Right renal cortex interstitium (tissue), 3 donors: ENCODE measurements around the gene INHBE. TPM values are rescaled to one million over a fixed set of nuclear protein-coding genes. Genes with fewer than 3 reads are reported as not detected.
"Not testable (repeated sequence)": the region's sequence is repeated elsewhere in the genome, so short reads cannot be mapped to it uniquely, and the experiment has no call there.

Source experiments
- DNase-seq, 3 donors: peaks; one replicate each; pipeline ENCODE4 v3.0.0-alpha.2; 2013; ENCODE audit warnings: low read depth in 3 of 3, low spot score in 2 of 3
- polyA plus RNA-seq, 3 donors: library from polyadenylated mRNA; unstranded; fragments of 120-200 nt; gene quantifications; one replicate each; pipeline ENCODE4 v1.2.1, GENCODE V29; 2013; ENCODE audit not compliant: insufficient read length in 3 of 3

INHBE gene
- under 1 TPM; 0.40 to 0.44 (median 0.42) TPM for polyA plus RNA-seq

- DNase-seq = no peak
These were observed at the start of gene INHBE for GRCh38 chr12:57454566-57455373. Gene INHBE, plus strand, starts transcription at chr12:57455307. Its CDS starts 230 bp downstream, at chr12:57455537.

GRCh38 chr12:57410534-57410933 is 44.6 kb upstream of the INHBE start:
- no peak for DNase-seq

- not testable (repeated sequence) for DNase-seq
These were observed 40.9 kb upstream of the INHBE start for GRCh38 chr12:57414160-57414559.

GRCh38 chr12:57415088-57415487 is 40.0 kb upstream of the INHBE start:
- DNase-seq = no peak

- no peak for DNase-seq
These were observed 38.8 kb upstream of the INHBE start for GRCh38 chr12:57416039-57416996.

- no peak for DNase-seq
These were observed 36.9 kb upstream of the INHBE start for GRCh38 chr12:57418255-57418654.

- no peak for DNase-seq
These were observed 35.6 kb upstream of the INHBE start for GRCh38 chr12:57419495-57419894.

GRCh38 chr12:57420482-57420881 is 34.6 kb upstream of the INHBE start:
- DNase-seq = no peak

- DNase-seq = not testable (repeated sequence)
These were observed 28.2 kb upstream of the INHBE start for GRCh38 chr12:57426948-57427347.

GRCh38 chr12:57428965-57429364 is 26.1 kb upstream of the INHBE start:
- no peak for DNase-seq

GRCh38 chr12:57429473-57430111 is 25.5 kb upstream of the INHBE start:
- DNase-seq = no peak

GRCh38 chr12:57430112-57430930 is 24.8 kb upstream of the INHBE start:
- peak in 1 of 3 donors; percentile 27 for DNase-seq

GRCh38 chr12:57430931-57431566 is 24.1 kb upstream of the INHBE start, which contains the start of gene R3HDM2:
Gene R3HDM2, minus strand, starts transcription at chr12:57431043. Its CDS starts 120,615 bp downstream, at chr12:57310428.
- peak; percentile 75 to 88 (median 85) for DNase-seq

GRCh38 chr12:57431654-57432188 is 23.4 kb upstream of the INHBE start:
- no peak for DNase-seq

- no peak for DNase-seq
These were observed 21.7 kb upstream of the INHBE start for GRCh38 chr12:57433370-57433769.

- no peak for DNase-seq
These were observed 20.4 kb upstream of the INHBE start, which contains the start of gene INHBC for GRCh38 chr12:57434517-57435223. Gene INHBC, plus strand, starts transcription at chr12:57434784. Its CDS starts 103 bp downstream, at chr12:57434887.

GRCh38 chr12:57435293-57435692 is 19.8 kb upstream of the INHBE start:
- no peak for DNase-seq

- no peak for DNase-seq
These were observed 16.7 kb upstream of the INHBE start for GRCh38 chr12:57438400-57438799.
